A673 (cell line): Measurements from ENCODE around the gene SDC4. TPM values are rescaled to one million over a fixed set of nuclear protein-coding genes. Genes with fewer than 3 reads are reported as not detected.

Experiments
- BruUV-seq: library from RNA; stranded (reverse); fragments of 400-500 nt; replicated peaks from 2 replicates; lab custom pipeline; 2021; lab: Mats Ljungman, UMichigan
- CTCF ChIA-PET: fragments of 300-600 bp; sonication (Branson Sonifier 250); formaldehyde crosslinking; loops from one replicate; lab custom pipeline; 2022; ENCODE audit warnings: antibody characterized with exemption; lab: Charles Lee
- POLR2A ChIA-PET: fragments of 300-600 bp; sonication (Branson Sonifier 250); formaldehyde crosslinking; loops from one replicate; lab custom pipeline; 2022; ENCODE audit warnings: antibody characterized with exemption; ENCODE audit not compliant: low non-redundant PET; lab: Charles Lee
- DNase-seq: peaks from one replicate; pipeline ENCODE4 v3.0.0-alpha.2; 2015; ENCODE audit warnings: low spot score
- H3K27ac ChIP-seq: fragments of 200-600 bp; sonication (generic); 2 replicates; pipeline ENCODE4 v1.5.1; 2016; ENCODE audit warnings: mixed run types, low read depth, mild to moderate bottlenecking, mixed read lengths, antibody characterized with exemption, low read length; ENCODE audit not compliant: poor library complexity, severe bottlenecking
- H3K27me3 ChIP-seq: fragments of 200-600 bp; sonication (generic); replicated peaks from 2 replicates; pipeline ENCODE4 v1.6.1; 2017; ENCODE audit warnings: mixed run types, low read depth, mild to moderate bottlenecking, mixed read lengths, antibody characterized with exemption, low read length; ENCODE audit not compliant: insufficient read depth, poor library complexity
- H3K36me3 ChIP-seq: fragments of 200-600 bp; sonication (generic); 2 replicates; pipeline ENCODE4 v1.6.1; 2016; ENCODE audit warnings: mixed run types, mild to moderate bottlenecking, mixed read lengths, antibody characterized with exemption, low read length; ENCODE audit not compliant: insufficient read depth, poor library complexity, severe bottlenecking
- H3K4me1 ChIP-seq: fragments of 200-600 bp; sonication (generic); 2 replicates; pipeline ENCODE4 v1.6.1; 2017; ENCODE audit warnings: mixed run types, mild to moderate bottlenecking, mixed read lengths, antibody characterized with exemption, low read length; ENCODE audit not compliant: insufficient read depth, poor library complexity, severe bottlenecking
- H3K4me3 ChIP-seq: fragments of 200-600 bp; sonication (generic); 2 replicates; pipeline ENCODE4 v1.5.1; 2016; ENCODE audit warnings: low read depth, mixed run types, mild to moderate bottlenecking, mixed read lengths, low read length; ENCODE audit not compliant: poor library complexity, severe bottlenecking
- H3K9me3 ChIP-seq: fragments of 200-600 bp; sonication (generic); 2 replicates; pipeline ENCODE4 v1.6.1; 2016; ENCODE audit warnings: mixed run types, low read depth, mild to moderate bottlenecking, mixed read lengths, antibody characterized with exemption, low read length; ENCODE audit not compliant: poor library complexity, severe bottlenecking
- EZH2 ChIP-seq: fragments of 200-600 bp; sonication (generic); IDR thresholded peaks from 2 replicates; pipeline ENCODE4 v1.6.1; 2017; ENCODE audit warnings: borderline replicate concordance, low read depth, mild to moderate bottlenecking, mixed read lengths, antibody characterized with exemption, low read length; ENCODE audit not compliant: poor library complexity, severe bottlenecking
- intact Hi-C: fragments of 100-400 bp; cut with micrococcal nuclease; formaldehyde crosslinking; loops from one replicate; pipeline ENCODE4 v1.10.0; 2022; ENCODE audit not compliant: unreplicated experiment
- total RNA-seq: library from RNA; stranded (reverse); gene quantifications from 2 replicates; pipeline ENCODE4 v1.2.3, GENCODE V29; 2021
- TF ChIP-seq, protein P1 (sequence below): fragments of 300-800, 200-600 bp; sonication (generic); conservative IDR thresholded peaks from 2 replicates; pipeline ENCODE4 v1.5.1; 2017; ENCODE audit warnings: low read depth, mild to moderate bottlenecking, antibody characterized with exemption, low read length, moderate library complexity, mixed read lengths

Gene SDC4
- total RNA-seq, 1 experiment from 2014 or later: 16.3 TPM

DNA sequence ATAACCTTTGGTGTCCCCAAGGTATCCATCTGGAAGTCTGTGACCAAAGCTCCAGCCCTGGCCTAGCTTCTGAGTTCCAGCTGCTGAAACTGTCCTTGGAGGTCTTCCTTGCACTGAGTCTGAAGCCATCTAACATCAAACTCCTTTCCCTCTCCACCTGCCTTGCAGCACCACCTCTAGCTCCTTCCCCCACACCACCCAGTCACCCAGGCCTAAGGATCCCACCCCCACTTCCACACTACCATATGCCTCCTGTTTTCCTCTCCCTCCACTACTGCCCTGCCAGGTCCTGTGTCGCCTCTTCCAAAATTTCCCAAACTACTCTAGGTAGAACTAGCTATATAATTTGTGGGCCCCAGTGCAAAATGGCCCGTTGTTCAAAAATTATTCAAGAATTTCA, 29.3 kb downstream of the SDC4 start:
- TF ChIP-seq, protein P1, sequence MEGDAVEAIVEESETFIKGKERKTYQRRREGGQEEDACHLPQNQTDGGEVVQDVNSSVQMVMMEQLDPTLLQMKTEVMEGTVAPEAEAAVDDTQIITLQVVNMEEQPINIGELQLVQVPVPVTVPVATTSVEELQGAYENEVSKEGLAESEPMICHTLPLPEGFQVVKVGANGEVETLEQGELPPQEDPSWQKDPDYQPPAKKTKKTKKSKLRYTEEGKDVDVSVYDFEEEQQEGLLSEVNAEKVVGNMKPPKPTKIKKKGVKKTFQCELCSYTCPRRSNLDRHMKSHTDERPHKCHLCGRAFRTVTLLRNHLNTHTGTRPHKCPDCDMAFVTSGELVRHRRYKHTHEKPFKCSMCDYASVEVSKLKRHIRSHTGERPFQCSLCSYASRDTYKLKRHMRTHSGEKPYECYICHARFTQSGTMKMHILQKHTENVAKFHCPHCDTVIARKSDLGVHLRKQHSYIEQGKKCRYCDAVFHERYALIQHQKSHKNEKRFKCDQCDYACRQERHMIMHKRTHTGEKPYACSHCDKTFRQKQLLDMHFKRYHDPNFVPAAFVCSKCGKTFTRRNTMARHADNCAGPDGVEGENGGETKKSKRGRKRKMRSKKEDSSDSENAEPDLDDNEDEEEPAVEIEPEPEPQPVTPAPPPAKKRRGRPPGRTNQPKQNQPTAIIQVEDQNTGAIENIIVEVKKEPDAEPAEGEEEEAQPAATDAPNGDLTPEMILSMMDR: no peak
- TF ChIP-seq EZH2: no peak
- H3K9me3 ChIP-seq: no peaks in the 10 kb centered on the region
- peak overlapping the region; percentile 15 for H3K27ac ChIP-seq
- no TSS peak for BruUV-seq
- DNase-seq: no peak
- H3K27me3 ChIP-seq: peaks cover 4% of the 10 kb centered on the region
- no peaks in the 10 kb centered on the region for H3K36me3 ChIP-seq
- H3K4me1 ChIP-seq: peaks cover 7% of the 10 kb centered on the region
- intact Hi-C loops: loop anchor here (1.0 to 5.0 kb wide), 3 partner anchors 118 to 453 kb away; no protein-coding TSS in a partner anchor
- POLR2A ChIA-PET: interaction anchor here (0.6 kb wide), 1 partner anchor 477 kb away, joined by 3 read pairs; no protein-coding TSS in a partner anchor
- CTCF ChIA-PET: interaction anchor here (0.6 to 2.9 kb wide), 9 partner anchors 10 to 452 kb away, joined by 3 to 17 read pairs (median 4); partner anchors contain the start of genes SYS1 and TOMM34
- no peak overlapping the region for H3K4me3 ChIP-seq

DNA sequence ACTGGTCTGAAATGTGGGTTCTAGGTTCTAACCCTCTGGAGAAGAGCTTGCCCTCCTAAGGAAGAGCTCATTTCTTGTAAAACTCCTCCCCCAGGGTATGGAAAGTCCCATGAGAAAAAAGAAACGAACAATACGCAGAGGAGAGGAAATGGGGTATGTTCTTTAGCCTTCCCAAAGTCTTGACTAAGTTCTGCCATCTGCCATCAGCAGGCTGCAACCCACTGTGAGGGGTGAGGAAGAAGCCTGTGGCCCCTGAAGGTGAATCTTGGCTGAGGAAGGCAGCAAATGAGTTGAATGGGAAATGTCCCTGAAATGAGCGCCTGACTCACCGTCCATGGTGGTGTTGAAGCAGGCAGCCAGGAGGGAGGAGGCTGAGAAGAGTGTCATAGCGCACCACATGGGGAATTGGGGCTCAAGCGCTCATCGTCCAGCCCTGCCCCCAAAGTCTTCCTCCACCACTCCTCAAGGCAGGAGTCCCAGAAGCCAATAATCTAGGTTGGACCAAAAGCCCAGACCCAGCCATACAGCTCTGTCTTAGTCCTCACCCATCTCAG, 29.8 kb downstream of the SDC4 start:
- H3K9me3 ChIP-seq: no peaks in the 10 kb centered on the region
- peaks cover 7% of the 10 kb centered on the region for H3K4me1 ChIP-seq
- DNase-seq: no peak
- POLR2A ChIA-PET: interaction anchor here (0.6 kb wide), 1 partner anchor 478 kb away, joined by 3 read pairs; no protein-coding TSS in a partner anchor
- no TSS peak for BruUV-seq
- no peaks in the 10 kb centered on the region for H3K36me3 ChIP-seq
- intact Hi-C loops: loop anchor here (5.0 kb wide), 1 partner anchor 454 kb away; no protein-coding TSS in a partner anchor
- peaks cover 4% of the 10 kb centered on the region for H3K27me3 ChIP-seq
- H3K27ac ChIP-seq: peak overlapping the region; percentile 15
- TF ChIP-seq, protein P1: no peak
- no peak for TF ChIP-seq EZH2
- H3K4me3 ChIP-seq: no peak overlapping the region
- CTCF ChIA-PET: interaction anchor here (0.6 to 2.9 kb wide), 11 partner anchors 10 to 453 kb away, joined by 3 to 17 read pairs (median 4); partner anchors contain the start of genes SYS1 and TOMM34

DNA sequence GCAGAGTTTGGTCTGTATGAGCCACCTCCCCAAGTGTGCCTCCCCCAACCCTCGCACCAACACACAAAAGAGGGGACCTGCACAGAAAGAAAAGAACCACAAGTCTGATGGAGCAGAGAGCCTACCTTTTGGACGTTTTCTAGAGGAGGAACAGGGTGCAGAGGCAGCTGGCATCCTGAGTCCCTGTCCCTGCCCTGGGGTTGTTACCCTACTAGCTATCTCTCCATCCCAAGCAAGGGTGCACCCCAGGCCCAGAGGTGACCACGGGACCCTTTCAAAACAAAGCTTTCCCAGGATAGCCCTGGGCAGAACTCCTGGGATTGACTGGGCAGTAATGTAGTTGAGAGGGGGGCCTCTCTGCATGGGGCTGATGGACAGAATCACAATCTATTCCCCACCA, 30.4 kb downstream of the SDC4 start:
- H3K4me3 ChIP-seq: no peak overlapping the region
- TF ChIP-seq EZH2: no peak
- TF ChIP-seq, protein P1: no peak
- H3K27ac ChIP-seq: no peak overlapping the region
- ChIA-PET CTCF (interaction anchor here (0.6 to 2.0 kb wide), 3 partner anchors 18 to 132 kb away, joined by 3 to 6 read pairs (median 5); no protein-coding TSS in a partner anchor), POLR2A (no interaction called here)
- H3K4me1 ChIP-seq: peaks cover 7% of the 10 kb centered on the region
- intact Hi-C loops: loop anchor here (5.0 kb wide), 1 partner anchor 454 kb away; no protein-coding TSS in a partner anchor
- BruUV-seq: no TSS peak
- H3K27me3 ChIP-seq: peaks cover 4% of the 10 kb centered on the region
- no peak for DNase-seq
- H3K36me3 ChIP-seq: no peaks in the 10 kb centered on the region
- H3K9me3 ChIP-seq: no peaks in the 10 kb centered on the region
